HS-5 (cell line): Measurements from ENCODE around the gene SFT2D3.
A peak's percentile ranks its signal among the peaks of the same experiment; 100 is the strongest.

ENCODE experiments used
- DNase-seq: peaks from one replicate; pipeline ENCODE4 v3.0.0-alpha.2; 2012; ENCODE audit warnings: low read depth

SFT2D3 gene, protein sequence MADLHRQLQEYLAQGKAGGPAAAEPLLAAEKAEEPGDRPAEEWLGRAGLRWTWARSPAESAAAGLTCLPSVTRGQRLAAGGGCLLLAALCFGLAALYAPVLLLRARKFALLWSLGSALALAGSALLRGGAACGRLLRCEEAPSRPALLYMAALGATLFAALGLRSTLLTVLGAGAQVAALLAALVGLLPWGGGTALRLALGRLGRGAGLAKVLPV

GRCh38 chr2:127701193-127701650 lies at the start of gene SFT2D3:
Gene SFT2D3 (plus strand): TSS chr2:127701497. CDS start chr2:127701529, 32 bp downstream.
- peak; percentile 55 for DNase-seq

- no peak for DNase-seq
Measured at GRCh38 chr2:127651971-127652550, 49.2 kb upstream of the SFT2D3 start.

GRCh38 chr2:127652786-127653357 lies 48.4 kb upstream of the SFT2D3 start:
- no peak for DNase-seq

- DNase-seq, result no peak
Measured at GRCh38 chr2:127653421-127654083, 47.7 kb upstream of the SFT2D3 start.

- DNase-seq, result no peak
Measured at GRCh38 chr2:127654084-127654837, 47.0 kb upstream of the SFT2D3 start.

GRCh38 chr2:127654838-127655175 lies 46.5 kb upstream of the SFT2D3 start:
- DNase-seq, result no peak

- no peak for DNase-seq
Measured at GRCh38 chr2:127655209-127656073, 45.9 kb upstream of the SFT2D3 start.

DNA sequence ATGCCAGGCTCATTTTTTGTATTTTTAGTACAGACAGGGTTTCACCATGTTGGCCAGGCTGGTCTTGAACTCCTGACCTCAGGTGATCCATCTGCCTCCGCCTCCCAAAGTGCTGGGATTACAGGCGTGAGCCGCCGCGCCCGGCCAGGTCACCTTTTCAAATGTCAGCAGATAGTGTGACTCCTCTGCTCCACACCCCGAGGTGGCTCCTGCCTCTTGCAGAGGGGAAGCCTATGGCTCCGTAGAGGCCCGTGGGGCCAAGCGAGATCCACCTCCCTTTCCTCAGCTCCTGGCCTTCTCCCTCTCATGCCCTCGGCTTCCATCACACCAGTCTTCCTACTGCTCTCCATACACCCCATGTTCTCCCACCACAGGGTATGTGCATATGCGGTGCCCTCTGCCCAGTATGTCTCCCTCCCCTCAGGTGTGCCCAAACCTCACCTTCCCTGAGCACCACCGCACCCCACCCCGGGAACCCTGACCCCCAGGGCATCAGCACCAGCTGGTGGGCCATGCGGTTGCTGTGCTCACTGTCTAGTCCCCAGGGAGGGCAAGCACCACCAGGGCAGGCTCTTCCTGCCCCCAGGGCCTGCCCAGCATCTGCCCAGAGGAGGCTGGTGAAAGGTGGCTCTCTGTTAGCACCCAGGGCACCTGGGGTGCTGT lies 44.6 kb upstream of the SFT2D3 start:
- no peak for DNase-seq

- no peak for DNase-seq
Measured at GRCh38 chr2:127657232-127657595, 44.1 kb upstream of the SFT2D3 start.

DNA sequence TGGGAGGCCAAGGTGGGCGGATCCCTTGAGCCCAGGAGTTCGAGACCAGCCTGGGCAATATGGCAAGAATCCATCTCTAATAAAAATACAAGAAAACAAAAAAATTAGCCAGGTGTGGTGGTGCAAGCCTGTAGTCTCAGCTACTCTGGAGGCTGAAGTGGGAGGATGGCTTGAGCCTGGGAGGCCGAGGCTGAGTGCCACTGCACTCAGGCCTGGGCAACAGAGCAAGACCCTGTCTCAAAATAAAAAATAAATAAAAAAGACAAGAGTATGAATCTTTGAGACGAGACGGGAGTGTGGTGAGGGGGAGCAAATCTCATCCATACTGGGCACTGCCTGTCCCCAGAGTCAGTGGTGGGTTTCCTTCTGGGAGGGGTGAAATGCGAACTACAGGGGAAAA lies 43.2 kb upstream of the SFT2D3 start:
- DNase-seq, result no peak

- no peak for DNase-seq
Measured at GRCh38 chr2:127658641-127659407, 42.5 kb upstream of the SFT2D3 start.

GRCh38 chr2:127659408-127660290 lies 41.6 kb upstream of the SFT2D3 start:
- no peak for DNase-seq

DNA sequence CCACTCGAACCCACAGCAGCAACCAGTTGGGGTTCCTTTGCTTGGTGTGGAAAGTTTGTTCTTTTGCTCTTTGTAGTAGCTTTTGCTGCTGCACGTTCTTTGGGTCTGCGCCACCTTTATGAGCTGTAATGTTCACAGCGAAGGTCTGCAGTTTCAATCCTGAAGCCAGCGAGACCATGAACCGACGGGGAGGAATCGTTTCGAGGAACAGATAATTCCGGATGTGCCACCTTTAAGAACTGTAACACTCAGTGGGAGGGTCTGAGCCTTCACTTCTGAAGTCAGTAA lies 41.1 kb upstream of the SFT2D3 start:
- no peak for DNase-seq

DNA sequence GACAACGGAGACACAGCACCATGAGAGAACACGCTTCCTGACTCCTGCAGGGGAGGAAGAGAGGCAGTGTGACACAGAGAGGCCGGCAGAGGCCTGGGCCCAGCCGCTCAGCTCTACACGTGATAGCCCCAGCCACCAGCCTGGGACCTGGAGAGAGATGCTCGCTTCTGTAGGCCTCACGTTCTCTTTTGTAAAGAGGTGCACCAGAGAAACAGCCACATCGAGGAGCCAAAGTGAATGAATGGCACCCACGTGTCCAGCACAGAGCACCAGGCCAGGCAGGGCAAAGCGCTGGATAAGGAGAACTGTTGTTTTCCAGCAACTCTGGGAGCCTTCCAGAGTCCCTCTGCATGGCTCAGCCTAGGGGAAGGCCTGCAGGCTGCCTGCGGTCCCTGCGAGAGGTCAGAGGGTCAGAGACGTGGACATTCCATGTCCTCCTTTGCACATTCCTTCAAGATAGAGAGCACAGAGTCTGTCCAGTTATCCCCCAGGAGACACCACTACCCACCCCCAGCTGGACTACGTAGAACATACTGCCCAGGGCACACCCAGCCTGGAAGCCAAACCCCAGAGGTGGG lies 40.1 kb upstream of the SFT2D3 start:
- no peak for DNase-seq

DNA sequence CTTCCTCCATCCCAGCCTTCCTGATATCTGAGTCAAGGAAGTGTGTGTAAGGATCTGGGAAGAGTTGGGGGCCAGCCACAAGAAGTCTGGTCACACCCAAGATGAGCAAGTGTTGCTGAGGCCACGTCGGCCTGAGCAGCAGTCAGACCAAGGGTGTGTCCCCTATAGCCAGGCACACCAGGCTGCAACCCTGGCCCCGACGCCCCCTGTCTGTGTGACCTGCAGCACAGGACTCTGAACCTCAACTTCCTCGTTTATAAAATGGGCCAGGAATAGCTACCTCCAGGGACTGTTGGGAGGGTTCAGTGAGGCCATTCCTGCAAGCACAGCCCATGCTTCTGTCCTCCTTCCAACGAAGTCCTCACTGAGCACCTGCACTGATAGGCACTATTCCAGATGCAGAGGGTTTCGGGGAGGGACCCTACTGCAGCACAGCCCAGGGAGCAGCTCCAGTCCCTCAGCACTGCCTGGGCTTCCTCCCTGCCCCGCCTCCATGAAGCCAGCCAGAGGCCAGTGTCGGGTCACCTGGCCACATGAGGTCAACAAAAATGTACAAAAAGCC lies 39.3 kb upstream of the SFT2D3 start:
- DNase-seq, result no peak

GRCh38 chr2:127662937-127663565 lies 38.2 kb upstream of the SFT2D3 start:
- DNase-seq, result no peak

DNA sequence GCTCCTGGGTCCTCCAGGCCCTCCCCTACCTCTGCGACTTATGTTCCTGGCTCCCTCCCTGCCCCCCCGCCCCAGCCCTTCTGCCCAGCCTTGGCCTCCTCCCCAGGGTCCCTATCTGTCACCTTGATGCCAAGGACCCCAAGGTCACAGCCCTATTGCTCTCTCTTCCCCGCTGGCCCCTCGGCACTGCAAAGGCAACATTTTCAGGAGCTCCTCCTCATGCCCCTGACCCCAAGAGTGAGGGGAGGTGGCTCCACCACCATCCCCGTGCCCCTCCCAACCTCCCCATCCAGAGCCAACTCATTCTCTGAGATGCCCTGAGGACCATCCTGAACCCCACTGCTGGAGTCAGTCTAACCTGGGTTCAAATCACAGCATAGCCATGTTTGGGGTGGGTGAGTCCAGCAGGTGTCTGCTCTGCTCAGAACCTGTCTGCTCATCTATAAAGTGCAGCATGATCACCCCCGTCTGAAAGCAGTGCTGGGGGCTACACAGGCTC lies 37.7 kb upstream of the SFT2D3 start:
- no peak for DNase-seq
